ENCODE results near the gene RNF121. TPM values are rescaled to one million over a fixed set of nuclear protein-coding genes. Genes with fewer than 3 reads are reported as not detected.
A peak's percentile ranks its signal among the peaks of the same experiment; 100 is the strongest.

RNF121 gene
- total RNA-seq, 1 donor from 2014 or later = 55.4 TPM

DNA sequence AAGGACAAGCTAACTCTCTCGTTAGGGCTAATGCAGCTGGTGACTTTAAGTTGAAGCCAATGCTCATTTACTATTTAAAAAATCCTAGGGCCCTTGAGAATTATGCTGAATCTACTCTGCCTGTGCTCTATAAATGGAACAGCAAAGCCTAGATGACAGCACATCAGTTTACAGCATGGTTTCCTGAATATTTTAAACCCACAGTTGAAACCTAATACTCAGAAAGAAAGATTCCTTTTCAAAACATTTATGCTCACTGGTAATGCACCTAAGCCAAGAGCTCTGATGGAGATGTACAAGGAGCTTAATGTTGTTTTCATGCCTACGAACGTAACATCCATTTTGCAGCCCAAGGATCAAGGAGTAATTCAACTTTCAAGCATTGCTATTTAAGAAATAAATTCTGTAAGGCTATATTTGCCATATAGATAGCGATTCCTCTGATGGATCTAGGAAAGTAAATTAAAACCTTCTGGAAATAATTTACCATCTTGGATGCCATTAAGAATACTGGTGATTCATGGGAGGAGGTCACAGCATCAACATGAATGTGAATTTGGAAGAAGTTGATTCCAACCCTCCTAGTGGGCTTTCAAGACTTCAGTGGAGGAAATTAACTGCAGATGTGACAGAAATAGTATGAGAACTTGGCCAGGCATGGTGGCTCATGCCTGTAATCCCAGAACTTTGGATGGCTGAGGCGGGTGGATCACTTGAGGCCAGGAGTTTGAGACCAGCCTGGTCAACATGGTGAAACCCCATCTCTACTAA lies 14.9 kb upstream of the RNF121 start:
- DNase-seq (ENCODE audit: low spot score in 2 of 2, unreplicated experiment in 2 of 2) = no peak
- no peaks in the 10 kb centered on the region for H3K4me1 Mint-ChIP-seq
- no peaks in the 10 kb centered on the region for H3K27me3 Mint-ChIP-seq (ENCODE audit: low read depth)
- no peak overlapping the region for H3K27ac Mint-ChIP-seq
- no peak overlapping the region for H3K4me3 Mint-ChIP-seq
- H3K36me3 Mint-ChIP-seq = peaks cover 39% of the 10 kb centered on the region
- TF ChIP-seq, protein P1, sequence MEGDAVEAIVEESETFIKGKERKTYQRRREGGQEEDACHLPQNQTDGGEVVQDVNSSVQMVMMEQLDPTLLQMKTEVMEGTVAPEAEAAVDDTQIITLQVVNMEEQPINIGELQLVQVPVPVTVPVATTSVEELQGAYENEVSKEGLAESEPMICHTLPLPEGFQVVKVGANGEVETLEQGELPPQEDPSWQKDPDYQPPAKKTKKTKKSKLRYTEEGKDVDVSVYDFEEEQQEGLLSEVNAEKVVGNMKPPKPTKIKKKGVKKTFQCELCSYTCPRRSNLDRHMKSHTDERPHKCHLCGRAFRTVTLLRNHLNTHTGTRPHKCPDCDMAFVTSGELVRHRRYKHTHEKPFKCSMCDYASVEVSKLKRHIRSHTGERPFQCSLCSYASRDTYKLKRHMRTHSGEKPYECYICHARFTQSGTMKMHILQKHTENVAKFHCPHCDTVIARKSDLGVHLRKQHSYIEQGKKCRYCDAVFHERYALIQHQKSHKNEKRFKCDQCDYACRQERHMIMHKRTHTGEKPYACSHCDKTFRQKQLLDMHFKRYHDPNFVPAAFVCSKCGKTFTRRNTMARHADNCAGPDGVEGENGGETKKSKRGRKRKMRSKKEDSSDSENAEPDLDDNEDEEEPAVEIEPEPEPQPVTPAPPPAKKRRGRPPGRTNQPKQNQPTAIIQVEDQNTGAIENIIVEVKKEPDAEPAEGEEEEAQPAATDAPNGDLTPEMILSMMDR (IDR thresholded peaks at IDR 0.05; ENCODE audit: unreplicated experiment) = no peak
- no peaks in the 10 kb centered on the region for H3K9me3 Mint-ChIP-seq

DNA sequence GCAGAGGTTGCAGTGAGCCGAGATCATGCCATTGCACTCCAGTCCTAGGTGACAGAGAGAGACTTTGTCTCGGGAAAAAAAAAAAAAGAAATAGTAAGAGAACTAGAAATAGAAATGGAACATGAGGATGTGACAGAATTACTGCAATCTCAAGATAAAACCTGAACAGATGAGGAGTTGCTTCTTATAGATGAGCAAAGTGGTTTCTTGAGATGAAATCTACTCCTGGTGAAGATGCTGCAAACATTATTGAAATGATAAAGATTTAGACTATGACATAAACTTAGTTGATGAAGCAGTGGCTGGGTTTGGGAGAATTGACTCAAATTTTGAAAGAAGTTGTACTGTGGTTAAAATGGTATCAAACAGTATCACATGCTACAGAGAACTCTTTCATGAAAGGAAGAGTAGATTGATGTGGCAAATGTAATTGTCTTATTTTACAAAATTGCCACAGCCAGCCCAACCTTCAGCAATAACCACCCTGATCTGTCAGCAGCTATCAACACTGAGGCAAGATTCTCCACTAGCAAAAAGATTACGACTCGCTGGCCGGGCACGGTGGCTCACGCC lies 14.1 kb upstream of the RNF121 start:
- Mint-ChIP-seq H3K36me3 (peaks cover 41% of the 10 kb centered on the region), H3K4me3 (no peak overlapping the region), H3K9me3 (no peaks in the 10 kb centered on the region), H3K27me3 (ENCODE audit: low read depth) (no peaks in the 10 kb centered on the region), H3K27ac (no peak overlapping the region), H3K4me1 (no peaks in the 10 kb centered on the region)
- TF ChIP-seq, protein P1 (IDR thresholded peaks at IDR 0.05; ENCODE audit: unreplicated experiment) = no peak
- no peak for DNase-seq (ENCODE audit: low spot score in 2 of 2, unreplicated experiment in 2 of 2)

DNA sequence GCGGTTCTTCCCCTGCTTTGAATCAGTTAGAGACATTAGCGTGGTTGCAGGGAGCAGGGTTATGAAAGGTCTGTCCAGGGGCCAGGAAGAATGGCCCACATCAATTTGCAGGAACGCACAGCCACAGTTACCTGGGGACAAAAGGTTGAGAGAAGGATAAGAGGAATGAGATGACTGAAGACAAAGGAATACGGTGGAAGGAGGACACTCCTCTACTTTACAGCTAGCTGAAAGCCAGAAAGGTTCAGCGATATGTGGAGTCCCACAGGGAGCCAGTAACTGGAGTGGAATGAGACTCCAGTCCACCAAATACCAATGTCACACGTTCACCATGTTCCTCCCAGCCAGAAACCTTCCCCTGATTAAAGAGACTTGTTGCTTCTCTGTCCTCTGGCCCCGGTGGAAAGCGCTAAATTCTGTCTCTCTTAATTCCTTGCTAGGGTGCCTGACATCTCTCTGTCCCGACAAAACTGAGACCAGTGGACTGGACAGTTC lies 11.2 kb upstream of the RNF121 start:
- TF ChIP-seq, protein P1 (IDR thresholded peaks at IDR 0.05; ENCODE audit: unreplicated experiment) = no peak
- Mint-ChIP-seq H3K36me3 (peaks cover 34% of the 10 kb centered on the region), H3K27ac (no peak overlapping the region), H3K4me1 (no peaks in the 10 kb centered on the region), H3K9me3 (no peaks in the 10 kb centered on the region), H3K27me3 (ENCODE audit: low read depth) (no peaks in the 10 kb centered on the region), H3K4me3 (no peak overlapping the region)
- no peak for DNase-seq (ENCODE audit: low spot score in 2 of 2, unreplicated experiment in 2 of 2)

DNA sequence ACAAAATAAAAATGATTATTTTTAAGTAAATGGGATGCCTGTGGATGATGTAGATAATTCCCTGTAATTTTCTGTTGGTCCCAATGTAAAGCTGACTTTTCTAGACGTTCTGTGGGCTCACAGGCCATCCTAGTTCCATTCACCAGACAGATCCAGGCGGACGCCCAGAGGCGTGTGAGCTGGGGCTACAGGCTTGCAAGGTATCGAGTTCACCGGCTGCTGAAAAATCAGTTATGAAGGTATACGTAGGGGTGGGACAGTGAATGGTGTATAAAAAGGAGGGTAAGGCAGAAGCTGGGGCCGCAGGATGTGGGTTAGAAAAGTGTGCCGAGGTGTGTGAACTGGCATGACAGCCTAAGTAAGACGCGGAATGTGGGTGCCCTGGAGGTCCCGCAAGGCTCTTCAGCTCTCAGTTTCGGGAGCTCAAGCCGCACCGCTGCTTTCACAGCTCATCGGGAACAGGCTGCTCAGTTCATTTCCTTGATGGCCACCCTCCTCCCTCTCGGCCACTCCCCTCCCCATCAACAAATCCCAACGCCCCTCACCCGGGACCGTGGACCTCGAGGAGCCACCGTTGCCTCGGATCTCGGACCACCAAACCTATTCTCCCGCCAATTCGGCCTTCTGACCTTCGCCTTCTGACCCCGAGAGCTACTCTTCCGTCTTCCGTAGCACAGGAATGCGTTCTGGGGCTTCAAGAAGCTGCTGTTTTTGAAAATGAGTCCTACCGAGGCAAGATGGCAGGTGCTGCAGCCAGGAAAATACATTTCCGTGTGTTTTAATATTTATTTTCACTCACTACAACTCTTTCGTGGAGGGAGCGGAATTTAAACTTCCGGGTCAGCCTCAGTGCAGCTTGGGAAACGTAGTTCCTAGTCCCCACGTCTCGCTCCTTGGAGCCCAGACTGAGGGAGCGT lies 768 bp upstream of the RNF121 start, which contains the start of gene XNDC1N:
XNDC1N (minus strand) TSS at position 775 of the 917 bp plus-strand sequence. CDS start 5,241 bp downstream, outside the sequence.
- H3K4me1 Mint-ChIP-seq = peaks cover 26% of the 10 kb centered on the region
- peak within 1 kb of the TSS; percentile 93 for H3K4me3 Mint-ChIP-seq
- no peaks in the 10 kb centered on the region for H3K9me3 Mint-ChIP-seq
- DNase-seq (ENCODE audit: low spot score in 2 of 2, unreplicated experiment in 2 of 2) = peak; percentile 51 to 60
- peaks cover 3% of the 10 kb centered on the region for H3K36me3 Mint-ChIP-seq
- H3K27ac Mint-ChIP-seq = peak within 1 kb of the TSS; percentile 97
- TF ChIP-seq, protein P1 (IDR thresholded peaks at IDR 0.05; ENCODE audit: unreplicated experiment) = no peak
- H3K27me3 Mint-ChIP-seq (ENCODE audit: low read depth) = no peaks in the 10 kb centered on the region

DNA sequence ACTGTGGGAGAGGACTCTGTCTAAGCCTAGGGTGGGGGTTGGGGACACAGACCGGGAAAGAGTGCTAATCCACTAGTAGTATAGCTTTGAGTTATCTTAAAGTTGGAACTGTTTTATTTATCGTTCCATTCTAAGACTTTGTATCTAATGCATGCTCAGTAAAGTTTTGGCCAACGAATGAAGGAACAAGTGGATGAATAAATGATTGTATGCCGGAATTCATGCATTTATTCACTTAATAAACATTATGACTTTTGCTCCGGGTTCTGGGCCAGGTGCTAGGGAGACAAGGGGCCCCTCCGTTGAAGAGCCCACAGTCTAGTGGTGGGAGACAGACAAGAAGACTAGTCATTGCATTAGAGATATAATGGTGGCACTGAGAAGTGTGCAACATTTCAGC lies 645 bp downstream of the RNF121 start:
- DNase-seq (ENCODE audit: low spot score in 2 of 2, unreplicated experiment in 2 of 2) = no peak
- H3K4me3 Mint-ChIP-seq = peak overlapping the region; percentile 93
- TF ChIP-seq, protein P1 (IDR thresholded peaks at IDR 0.05; ENCODE audit: unreplicated experiment) = no peak
- H3K9me3 Mint-ChIP-seq = no peaks in the 10 kb centered on the region
- H3K27me3 Mint-ChIP-seq (ENCODE audit: low read depth) = no peaks in the 10 kb centered on the region
- peaks cover 26% of the 10 kb centered on the region for H3K4me1 Mint-ChIP-seq
- peaks cover 3% of the 10 kb centered on the region for H3K36me3 Mint-ChIP-seq
- H3K27ac Mint-ChIP-seq = peak overlapping the region; percentile 97

Data from mesothelial cell of epicardium (in vitro differentiated cells).